Measurements from ENCODE around the gene TMEM138.

TMEM138 gene

DNA sequence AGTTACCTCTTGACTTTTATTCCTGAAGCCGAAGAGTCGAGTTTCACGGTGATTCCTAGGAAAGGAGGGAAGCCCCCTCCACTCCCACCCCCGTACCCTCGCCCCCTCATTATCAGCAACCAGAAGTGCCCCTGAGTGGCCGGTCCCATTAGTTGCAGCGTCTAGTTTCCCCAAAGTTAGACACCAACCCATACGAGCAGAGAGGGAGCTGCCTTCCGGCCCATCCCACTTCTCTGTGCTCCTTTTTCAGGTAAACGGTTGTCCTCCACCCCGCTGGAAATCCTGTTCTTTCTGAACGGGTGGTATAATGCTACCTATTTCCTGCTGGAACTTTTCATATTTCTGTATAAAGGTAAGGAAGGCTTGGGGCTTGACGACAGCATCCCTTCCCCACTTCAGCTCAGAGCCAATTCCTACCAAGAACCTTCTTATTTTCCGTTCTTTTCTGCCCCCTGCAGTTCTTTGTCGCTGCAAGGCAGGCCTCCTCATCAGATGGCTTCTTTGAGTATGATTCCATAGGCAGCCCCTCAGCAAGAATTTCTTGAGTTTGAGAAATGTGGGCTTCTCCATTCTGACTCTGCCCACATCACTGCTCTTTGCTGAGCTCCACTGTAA, 30.9 kb downstream of the TMEM138 start:
- peak overlapping the region; percentile 58 for H3K27ac ChIP-seq (ENCODE audit: low read length)

DNA sequence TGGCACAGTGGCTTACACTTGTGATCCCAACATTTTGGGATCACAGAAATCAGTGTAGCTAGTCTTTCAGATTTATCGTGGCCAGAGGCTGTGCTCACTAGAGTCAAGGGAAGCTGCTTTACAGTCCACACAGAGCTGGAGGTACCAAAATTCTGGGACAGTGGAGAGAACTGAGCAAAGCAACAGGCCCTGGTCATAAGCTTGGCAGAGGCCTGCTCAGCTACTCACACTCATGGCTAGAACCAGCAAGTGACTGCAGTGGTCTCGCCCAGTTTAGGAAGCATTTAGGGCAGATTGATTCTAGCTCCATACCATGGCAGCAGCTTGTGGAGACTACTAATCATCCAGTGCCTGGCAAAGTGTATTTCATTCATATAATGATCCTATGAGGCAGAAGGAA, 39.0 kb downstream of the TMEM138 start:
- H3K36me3 ChIP-seq (replicated peaks; ENCODE audit: low read depth, low read length), result peaks cover 69% of the 10 kb centered on the region

More for the DNA sequence above, 30.9 kb downstream of the TMEM138 start:
- peak overlapping the region; percentile 93 for H3K4me3 ChIP-seq (ENCODE audit: low read length)
- peak overlapping the region; percentile 84 for H3K4me2 ChIP-seq (ENCODE audit: low read length)
- no peaks in the 10 kb centered on the region; the same call in 1 of the 2 replicates for H3K9me3 ChIP-seq (ENCODE audit: insufficient read depth, low read length)
- H2AFZ ChIP-seq (ENCODE audit: low read depth, low read length), result peak overlapping the region; percentile 99
- no peak for TF ChIP-seq EZH2phosphoT487 (IDR thresholded peaks at IDR 0.05; ENCODE audit: low read depth)
- TF ChIP-seq, protein P1, sequence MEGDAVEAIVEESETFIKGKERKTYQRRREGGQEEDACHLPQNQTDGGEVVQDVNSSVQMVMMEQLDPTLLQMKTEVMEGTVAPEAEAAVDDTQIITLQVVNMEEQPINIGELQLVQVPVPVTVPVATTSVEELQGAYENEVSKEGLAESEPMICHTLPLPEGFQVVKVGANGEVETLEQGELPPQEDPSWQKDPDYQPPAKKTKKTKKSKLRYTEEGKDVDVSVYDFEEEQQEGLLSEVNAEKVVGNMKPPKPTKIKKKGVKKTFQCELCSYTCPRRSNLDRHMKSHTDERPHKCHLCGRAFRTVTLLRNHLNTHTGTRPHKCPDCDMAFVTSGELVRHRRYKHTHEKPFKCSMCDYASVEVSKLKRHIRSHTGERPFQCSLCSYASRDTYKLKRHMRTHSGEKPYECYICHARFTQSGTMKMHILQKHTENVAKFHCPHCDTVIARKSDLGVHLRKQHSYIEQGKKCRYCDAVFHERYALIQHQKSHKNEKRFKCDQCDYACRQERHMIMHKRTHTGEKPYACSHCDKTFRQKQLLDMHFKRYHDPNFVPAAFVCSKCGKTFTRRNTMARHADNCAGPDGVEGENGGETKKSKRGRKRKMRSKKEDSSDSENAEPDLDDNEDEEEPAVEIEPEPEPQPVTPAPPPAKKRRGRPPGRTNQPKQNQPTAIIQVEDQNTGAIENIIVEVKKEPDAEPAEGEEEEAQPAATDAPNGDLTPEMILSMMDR (IDR thresholded peaks at IDR 0.05; ENCODE audit: low read depth, low read length), result peak; percentile 47
- no peaks in the 10 kb centered on the region for H3K27me3 ChIP-seq (ENCODE audit: low read depth, low read length)
- peak overlapping the region; percentile 89 for H3K9ac ChIP-seq (ENCODE audit: low read length)
- peaks cover 10% of the 10 kb centered on the region for H3K36me3 ChIP-seq (replicated peaks; ENCODE audit: low read depth, low read length)
- H3K4me1 ChIP-seq (ENCODE audit: low read length), result peaks cover 11% of the 10 kb centered on the region; the same call in 1 of the 2 replicates
- H4K20me1 ChIP-seq (ENCODE audit: insufficient read depth, low read length), result no peaks in the 10 kb centered on the region
- H3K79me2 ChIP-seq (ENCODE audit: low read length), result no peaks in the 10 kb centered on the region

GRCh38 chr11:61401573-61401972, 39.4 kb downstream of the TMEM138 start:
- H3K36me3 ChIP-seq (replicated peaks; ENCODE audit: low read depth, low read length), result peaks cover 72% of the 10 kb centered on the region
- no peak overlapping the region for H3K27ac ChIP-seq (ENCODE audit: low read length)
- no peaks in the 10 kb centered on the region for H3K27me3 ChIP-seq (ENCODE audit: low read depth, low read length)
- no peaks in the 10 kb centered on the region for H4K20me1 ChIP-seq (ENCODE audit: insufficient read depth, low read length)
- H3K9ac ChIP-seq (ENCODE audit: low read length), result no peak overlapping the region
- H3K79me2 ChIP-seq (ENCODE audit: low read length), result no peaks in the 10 kb centered on the region
- no peaks in the 10 kb centered on the region for H3K4me1 ChIP-seq (ENCODE audit: low read length)
- TF ChIP-seq, protein P1 (IDR thresholded peaks at IDR 0.05; ENCODE audit: low read depth, low read length), result no peak
- no peak for TF ChIP-seq EZH2phosphoT487 (IDR thresholded peaks at IDR 0.05; ENCODE audit: low read depth)
- no peaks in the 10 kb centered on the region for H3K9me3 ChIP-seq (ENCODE audit: insufficient read depth, low read length)
- no peak overlapping the region for H3K4me3 ChIP-seq (ENCODE audit: low read length)
- H2AFZ ChIP-seq (ENCODE audit: low read depth, low read length), result no peak overlapping the region
- no peak overlapping the region for H3K4me2 ChIP-seq (ENCODE audit: low read length)

More for the DNA sequence above, 39.0 kb downstream of the TMEM138 start:
- Histone ChIP-seq H3K4me3 (ENCODE audit: low read length) (no peak overlapping the region), H3K4me1 (ENCODE audit: low read length) (no peaks in the 10 kb centered on the region), H3K9me3 (ENCODE audit: insufficient read depth, low read length) (no peaks in the 10 kb centered on the region), H4K20me1 (ENCODE audit: insufficient read depth, low read length) (no peaks in the 10 kb centered on the region), H3K79me2 (ENCODE audit: low read length) (no peaks in the 10 kb centered on the region), H3K9ac (ENCODE audit: low read length) (no peak overlapping the region), H3K4me2 (ENCODE audit: low read length) (no peak overlapping the region), H2AFZ (ENCODE audit: low read depth, low read length) (no peak overlapping the region), H3K27ac (ENCODE audit: low read length) (no peak overlapping the region), H3K27me3 (ENCODE audit: low read depth, low read length) (no peaks in the 10 kb centered on the region)
- TF ChIP-seq, protein P1 (IDR thresholded peaks at IDR 0.05; ENCODE audit: low read depth, low read length), result no peak
- no peak for TF ChIP-seq EZH2phosphoT487 (IDR thresholded peaks at IDR 0.05; ENCODE audit: low read depth)

DNA sequence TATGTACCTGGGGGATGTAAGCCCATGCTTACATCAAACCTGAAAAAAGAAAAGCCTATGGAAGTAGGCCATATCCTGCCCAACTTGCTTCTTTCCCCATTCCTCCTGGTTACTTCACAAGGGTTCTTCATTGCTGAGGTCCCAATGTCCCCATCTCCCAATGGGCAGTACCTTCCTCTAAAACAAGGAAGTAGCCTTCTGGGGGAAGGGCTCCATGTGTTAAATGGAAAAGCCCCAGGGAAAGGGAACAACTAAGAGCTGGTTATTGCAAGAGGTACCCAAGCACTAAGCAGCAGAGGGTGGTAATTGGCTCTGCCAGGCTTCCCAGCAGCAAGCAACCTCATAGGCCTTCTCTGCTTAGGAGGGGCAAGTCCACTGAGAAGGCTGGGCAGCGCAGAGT, 41.5 kb downstream of the TMEM138 start:
- Histone ChIP-seq H3K9me3 (ENCODE audit: insufficient read depth, low read length) (no peaks in the 10 kb centered on the region), H3K36me3 (replicated peaks; ENCODE audit: low read depth, low read length) (peaks cover 85% of the 10 kb centered on the region), H3K27me3 (ENCODE audit: low read depth, low read length) (no peaks in the 10 kb centered on the region), H3K27ac (ENCODE audit: low read length) (no peak overlapping the region), H3K9ac (ENCODE audit: low read length) (no peak overlapping the region), H3K4me1 (ENCODE audit: low read length) (no peaks in the 10 kb centered on the region), H4K20me1 (ENCODE audit: insufficient read depth, low read length) (no peaks in the 10 kb centered on the region), H3K79me2 (ENCODE audit: low read length) (peaks cover 4% of the 10 kb centered on the region; the same call in 1 of the 2 replicates), H2AFZ (ENCODE audit: low read depth, low read length) (no peak overlapping the region), H3K4me2 (ENCODE audit: low read length) (no peak overlapping the region), H3K4me3 (ENCODE audit: low read length) (no peak overlapping the region)
- TF ChIP-seq, protein P1 (IDR thresholded peaks at IDR 0.05; ENCODE audit: low read depth, low read length), result no peak
- no peak for TF ChIP-seq EZH2phosphoT487 (IDR thresholded peaks at IDR 0.05; ENCODE audit: low read depth)
